Neural progenitor cell (in vitro differentiated cells): Measurements from ENCODE around the gene SF3B2. TPM values are rescaled to one million over a fixed set of nuclear protein-coding genes. Genes with fewer than 3 reads are reported as not detected.

Experiments
- DNase-seq: peaks from one replicate; pipeline ENCODE4 v3.0.0-alpha.2; 2016; ENCODE audit warnings: low spot score
- H2AFZ ChIP-seq: fragments of 200-600 bp; sonication (generic); replicated peaks from 2 replicates; pipeline ENCODE4 v1.6.1; 2016; ENCODE audit warnings: antibody characterized with exemption
- H3F3A ChIP-seq: fragments of 200-600 bp; sonication (generic); 2 replicates; pipeline ENCODE4 v1.6.1; 2016; ENCODE audit warnings: antibody characterized with exemption, low read depth
- H3K27ac ChIP-seq: fragments of 200-600 bp; sonication (generic); 2 replicates; pipeline ENCODE4 v1.5.1; 2016; ENCODE audit warnings: mild to moderate bottlenecking
- H3K27me3 ChIP-seq: fragments of 200-600 bp; sonication (generic); 2 replicates; pipeline ENCODE4 v1.6.1; 2016; ENCODE audit warnings: mild to moderate bottlenecking, moderate library complexity
- H3K36me3 ChIP-seq: fragments of 200-600 bp; sonication (generic); 2 replicates; pipeline ENCODE4 v1.5.1; 2016
- H3K4me1 ChIP-seq: fragments of 200-600 bp; sonication (generic); 2 replicates; pipeline ENCODE4 v1.6.1; 2016; ENCODE audit warnings: mixed run types
- H3K4me2 ChIP-seq: fragments of 200-600 bp; sonication (generic); 2 replicates; pipeline ENCODE4 v1.6.1; 2016
- H3K4me3 ChIP-seq: fragments of 200-600 bp; sonication (generic); 2 replicates; pipeline ENCODE4 v1.5.1; 2016
- H3K79me2 ChIP-seq: fragments of 200-600 bp; sonication (generic); 2 replicates; pipeline ENCODE4 v1.6.1; 2016; ENCODE audit warnings: low read depth
- H3K9ac ChIP-seq: fragments of 200-600 bp; sonication (generic); 2 replicates; pipeline ENCODE4 v1.6.1; 2016
- H3K9me3 ChIP-seq: fragments of 200-600 bp; sonication (generic); 2 replicates; pipeline ENCODE4 v1.5.1; 2016; ENCODE audit warnings: low read depth
- H4K20me1 ChIP-seq: fragments of 200-600 bp; sonication (generic); 2 replicates; pipeline ENCODE4 v1.6.1; 2016; ENCODE audit warnings: low read depth
- H3K27ac Mint-ChIP-seq: 3 replicates; pipeline ENCODE4 v1.8.0; 2021; ENCODE audit warnings: mixed read lengths
- H3K27me3 Mint-ChIP-seq: 2 replicates; pipeline ENCODE4 v1.8.0; 2022; ENCODE audit warnings: low read depth, mild to moderate bottlenecking, inconsistent platforms, moderate library complexity, mixed read lengths; ENCODE audit not compliant: insufficient read depth
- H3K36me3 Mint-ChIP-seq: 3 replicates; pipeline ENCODE4 v1.8.0; 2021; ENCODE audit warnings: mixed read lengths
- H3K4me1 Mint-ChIP-seq: 3 replicates; pipeline ENCODE4 v1.8.0; 2021; ENCODE audit warnings: mixed read lengths
- H3K4me3 Mint-ChIP-seq: 3 replicates; pipeline ENCODE4 v1.8.0; 2021; ENCODE audit warnings: mild to moderate bottlenecking, moderate library complexity, mixed read lengths
- H3K9me3 Mint-ChIP-seq: 3 replicates; pipeline ENCODE4 v1.8.0; 2020; ENCODE audit warnings: mixed read lengths
- CTCF ChIP-seq: fragments of 200-600 bp; sonication (generic); IDR thresholded peaks from 2 replicates; pipeline ENCODE4 v1.5.1; 2017; ENCODE audit warnings: antibody characterized with exemption, mild to moderate bottlenecking
- EZH2 ChIP-seq: fragments of 200-600 bp; sonication (generic); IDR thresholded peaks from 2 replicates; pipeline ENCODE4 v1.6.1; 2017; ENCODE audit warnings: antibody characterized with exemption, mild to moderate bottlenecking, moderate library complexity
- EZH2phosphoT487 ChIP-seq: fragments of 200-600 bp; sonication (generic); IDR thresholded peaks from 2 replicates; pipeline ENCODE4 v1.6.1; 2017; ENCODE audit warnings: antibody characterized with exemption
- total RNA-seq: library from RNA; depleted of rRNA; stranded (reverse); fragments of >200 nt; gene quantifications from 2 replicates; pipeline ENCODE4 v1.2.3, GENCODE V29; 2015; ENCODE audit warnings: low replicate concordance

The SF3B2 gene
- total RNA-seq, 1 donor from 2014 or later: 198 TPM

GRCh38 chr11:66067640-66068039 lies 15.5 kb downstream of the SF3B2 start:
- Histone ChIP-seq H2AFZ (no peak overlapping the region), H3K9ac (no peak overlapping the region), H3K4me2 (no peak overlapping the region), H3K79me2 (peaks cover 15% of the 10 kb centered on the region), H3K27ac (no peak overlapping the region), H3K4me1 (peaks cover 15% of the 10 kb centered on the region), H3K9me3 (no peaks in the 10 kb centered on the region), H3K27me3 (no peaks in the 10 kb centered on the region), H3F3A (peaks cover 51% of the 10 kb centered on the region), H4K20me1 (peaks cover 33% of the 10 kb centered on the region), H3K36me3 (peaks cover 21% of the 10 kb centered on the region), H3K4me3 (no peak overlapping the region)
- peaks cover 19% of the 10 kb centered on the region for H3K4me1 Mint-ChIP-seq
- no peak overlapping the region for H3K4me3 Mint-ChIP-seq
- H3K27ac Mint-ChIP-seq: no peak overlapping the region
- TF ChIP-seq EZH2phosphoT487 (no peak), EZH2 (no peak), CTCF (no peak)
- H3K36me3 Mint-ChIP-seq: peaks cover 38% of the 10 kb centered on the region
- no peak for DNase-seq
- no peaks in the 10 kb centered on the region for H3K9me3 Mint-ChIP-seq
- H3K27me3 Mint-ChIP-seq: peaks cover 3% of the 10 kb centered on the region

DNA sequence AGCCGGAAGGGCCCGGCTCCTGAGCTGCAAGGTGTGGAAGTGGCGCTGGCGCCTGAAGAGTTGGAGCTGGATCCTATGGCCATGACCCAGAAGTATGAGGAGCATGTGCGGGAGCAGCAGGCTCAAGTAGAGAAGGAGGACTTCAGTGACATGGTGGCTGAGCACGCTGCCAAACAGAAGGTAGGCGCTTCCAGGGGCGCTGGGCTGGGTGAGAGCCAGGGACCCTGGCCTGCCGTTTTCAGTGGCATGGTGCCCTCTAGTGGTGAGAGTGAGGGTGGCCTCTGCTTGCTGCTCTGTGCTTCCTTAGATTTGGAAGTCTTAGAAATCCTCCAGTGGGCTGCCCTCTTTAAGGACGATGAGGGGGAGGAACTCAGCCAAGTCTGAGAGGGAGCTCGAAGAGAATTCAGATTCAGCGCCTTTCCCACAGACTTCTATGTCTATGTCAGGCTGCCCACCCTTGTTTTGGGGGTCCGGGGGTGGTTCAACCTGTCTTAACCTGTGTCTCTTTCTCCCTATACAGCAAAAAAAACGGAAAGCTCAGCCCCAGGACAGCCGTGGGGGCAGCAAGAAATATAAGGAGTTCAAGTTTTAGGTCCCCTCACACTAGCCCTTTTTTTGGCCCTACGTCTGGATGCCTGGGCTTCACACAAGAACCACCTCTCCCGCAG lies 16.1 kb downstream of the SF3B2 start:
- TF ChIP-seq EZH2 (no peak), CTCF (peak; percentile 91)
- Mint-ChIP-seq H3K9me3 (no peaks in the 10 kb centered on the region), H3K4me3 (peak overlapping the region; percentile 87), H3K27ac (no peak overlapping the region), H3K27me3 (peaks cover 3% of the 10 kb centered on the region), H3K36me3 (peaks cover 35% of the 10 kb centered on the region), H3K4me1 (peaks cover 19% of the 10 kb centered on the region)
- H3K79me2 ChIP-seq: peaks cover 15% of the 10 kb centered on the region
- peaks cover 15% of the 10 kb centered on the region for H3K4me1 ChIP-seq
- peaks cover 44% of the 10 kb centered on the region for H3F3A ChIP-seq
- peaks cover 33% of the 10 kb centered on the region for H4K20me1 ChIP-seq
- no peak overlapping the region for H3K4me2 ChIP-seq
- peak; percentile 85 for DNase-seq
- no peak overlapping the region for H3K27ac ChIP-seq
- no peaks in the 10 kb centered on the region for H3K27me3 ChIP-seq
- no peaks in the 10 kb centered on the region for H3K9me3 ChIP-seq
- H3K9ac ChIP-seq: no peak overlapping the region
- no peak overlapping the region for H3K4me3 ChIP-seq
- peaks cover 15% of the 10 kb centered on the region for H3K36me3 ChIP-seq
- H2AFZ ChIP-seq: no peak overlapping the region

DNA sequence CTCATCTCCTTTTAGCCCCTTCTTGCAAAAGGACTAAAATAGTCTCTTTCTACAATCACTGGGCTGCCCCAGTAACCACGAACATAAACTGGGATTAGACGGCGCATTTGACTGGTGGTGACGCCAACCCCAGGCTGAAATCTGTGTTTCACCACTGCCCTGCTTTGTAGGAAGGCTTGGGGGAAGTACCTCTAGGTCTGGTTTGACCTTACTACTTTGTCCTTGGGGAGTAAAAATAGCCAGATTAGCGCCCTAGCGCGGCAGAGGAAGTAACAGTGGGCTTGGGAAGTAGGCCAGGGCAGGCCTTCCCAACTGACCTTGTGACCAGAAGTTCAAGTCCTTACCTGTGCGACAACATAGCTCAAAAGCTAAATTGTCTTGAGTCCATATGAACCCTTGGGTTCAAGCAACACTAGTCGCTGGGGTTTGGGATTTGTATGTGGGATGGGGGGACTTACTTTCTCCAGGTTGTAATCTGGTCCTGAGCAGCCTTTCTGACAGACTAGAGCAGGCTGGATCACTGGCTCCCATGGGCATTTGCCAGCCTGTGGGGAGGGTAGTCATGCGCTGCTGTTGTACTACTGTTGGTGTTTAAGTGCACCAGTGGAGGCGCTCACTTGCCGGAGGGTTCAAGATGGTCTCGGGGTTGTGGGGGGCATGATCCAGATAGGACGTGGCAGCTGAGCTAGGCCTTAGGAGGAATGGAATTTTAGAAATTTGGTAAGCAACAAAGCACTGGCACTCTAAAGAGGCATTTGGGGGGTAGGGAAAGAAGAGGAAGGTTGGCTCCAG lies 17.0 kb downstream of the SF3B2 start:
- peaks cover 44% of the 10 kb centered on the region for H3F3A ChIP-seq
- peak overlapping the region; percentile 87 for H3K4me3 Mint-ChIP-seq
- H3K4me2 ChIP-seq: peak overlapping the region; percentile 80
- no peak overlapping the region for H3K27ac ChIP-seq
- H3K27ac Mint-ChIP-seq: peak overlapping the region; percentile 33
- peaks cover 15% of the 10 kb centered on the region for H3K79me2 ChIP-seq
- H3K9me3 Mint-ChIP-seq: no peaks in the 10 kb centered on the region
- no peaks in the 10 kb centered on the region for H3K9me3 ChIP-seq
- H2AFZ ChIP-seq: no peak overlapping the region
- peak overlapping the region; percentile 98 for H3K4me3 ChIP-seq
- H3K27me3 ChIP-seq: no peaks in the 10 kb centered on the region
- H3K9ac ChIP-seq: no peak overlapping the region
- peaks cover 30% of the 10 kb centered on the region for H3K36me3 Mint-ChIP-seq
- peaks cover 19% of the 10 kb centered on the region for H3K4me1 Mint-ChIP-seq
- H3K27me3 Mint-ChIP-seq: peaks cover 3% of the 10 kb centered on the region
- H3K36me3 ChIP-seq: peaks cover 15% of the 10 kb centered on the region
- H4K20me1 ChIP-seq: peaks cover 33% of the 10 kb centered on the region
- H3K4me1 ChIP-seq: peaks cover 15% of the 10 kb centered on the region
- no peak for DNase-seq
- TF ChIP-seq EZH2phosphoT487 (no peak), CTCF (peak; percentile 19)
